GM23338 (cell line): ENCODE results near the gene SLC35F1. TPM values are rescaled to one million over a fixed set of nuclear protein-coding genes. Genes with fewer than 3 reads are reported as not detected.

ENCODE experiments used
- ATAC-seq: fragments of 200-7000 bp; cut with Tn5 transposase; 3 replicates; pipeline ENCODE4 v1.9.1; 2020
- DNase-seq: peaks from one replicate; pipeline ENCODE4 v3.0.0-alpha.2; 2015; ENCODE audit warnings: low spot score
- H2AFZ ChIP-seq: fragments of 200-600 bp; sonication (generic); 2 replicates; pipeline ENCODE4 v1.8.0; 2016; ENCODE audit warnings: antibody characterized with exemption, mild to moderate bottlenecking, moderate library complexity
- H3F3A ChIP-seq: fragments of 200-600 bp; sonication (generic); replicated peaks from 2 replicates; pipeline ENCODE4 v1.8.0; 2017; ENCODE audit warnings: antibody characterized with exemption, mixed run types, low read depth
- H3K27ac ChIP-seq: fragments of 200-600 bp; sonication (generic); 2 replicates; pipeline ENCODE4 v1.6.1; 2016; ENCODE audit warnings: low read depth
- H3K27me3 ChIP-seq: fragments of 200-600 bp; sonication (generic); 2 replicates; pipeline ENCODE4 v1.8.0; 2016; ENCODE audit warnings: mild to moderate bottlenecking, mixed run types, moderate library complexity; ENCODE audit not compliant: insufficient read depth
- H3K36me3 ChIP-seq: fragments of 200-600 bp; sonication (generic); 2 replicates; pipeline ENCODE4 v1.8.0; 2016; ENCODE audit warnings: mild to moderate bottlenecking; ENCODE audit not compliant: insufficient read depth
- H3K4me1 ChIP-seq: fragments of 200-600 bp; sonication (generic); 2 replicates; pipeline ENCODE4 v1.8.0; 2016; ENCODE audit warnings: mild to moderate bottlenecking, moderate library complexity; ENCODE audit not compliant: insufficient read depth
- H3K4me2 ChIP-seq: fragments of 200-600 bp; sonication (generic); 2 replicates; pipeline ENCODE4 v1.7.1; 2017; ENCODE audit warnings: mixed run types
- H3K4me3 ChIP-seq: fragments of 200-600 bp; sonication (generic); 2 replicates; pipeline ENCODE4 v1.6.1; 2016; ENCODE audit warnings: mixed run types
- H3K79me2 ChIP-seq: fragments of 200-600 bp; sonication (generic); replicated peaks from 2 replicates; pipeline ENCODE4 v1.8.0; 2017; ENCODE audit warnings: mild to moderate bottlenecking; ENCODE audit not compliant: insufficient read depth
- H3K9me2 ChIP-seq: fragments of 200-600 bp; sonication (generic); 2 replicates; pipeline ENCODE4 v1.8.0; 2017; ENCODE audit not compliant: insufficient read depth
- H4K20me1 ChIP-seq: fragments of 200-600 bp; sonication (generic); replicated peaks from 2 replicates; pipeline ENCODE4 v1.8.0; 2017; ENCODE audit warnings: mild to moderate bottlenecking; ENCODE audit not compliant: insufficient read depth
- H3K27ac Mint-ChIP-seq: 2 replicates; pipeline ENCODE4 v1.8.0; 2020; ENCODE audit warnings: inconsistent platforms, mild to moderate bottlenecking, moderate library complexity, mixed read lengths
- H3K27me3 Mint-ChIP-seq: 3 replicates; pipeline ENCODE4 v1.8.0; 2022; ENCODE audit warnings: low read depth, mild to moderate bottlenecking, moderate library complexity, mixed read lengths, inconsistent platforms; ENCODE audit not compliant: insufficient read depth, poor library complexity
- H3K36me3 Mint-ChIP-seq: 3 replicates; pipeline ENCODE4 v1.8.0; 2021; ENCODE audit warnings: low read depth, mild to moderate bottlenecking, inconsistent platforms, moderate library complexity, mixed read lengths
- H3K4me1 Mint-ChIP-seq: 3 replicates; pipeline ENCODE4 v1.8.0; 2020; ENCODE audit warnings: mild to moderate bottlenecking, inconsistent platforms, mixed read lengths
- H3K4me3 Mint-ChIP-seq: 3 replicates; pipeline ENCODE4 v1.8.0; 2021; ENCODE audit warnings: moderate library complexity, mild to moderate bottlenecking, inconsistent platforms, mixed read lengths
- H3K9me3 Mint-ChIP-seq: 3 replicates; pipeline ENCODE4 v1.8.0; 2020; ENCODE audit warnings: moderate library complexity, mild to moderate bottlenecking, inconsistent platforms, mixed read lengths
- CREB1 ChIP-seq: fragments of 250-450 bp; sonication (Bioruptor Pico); IDR thresholded peaks from 2 replicates; pipeline ENCODE4 v1.5.0; 2020; ENCODE audit warnings: low read depth, mild to moderate bottlenecking, moderate library complexity
- EZH2 ChIP-seq: fragments of 200-600 bp; sonication (generic); IDR thresholded peaks from one replicate; pipeline ENCODE4 v1.8.0; 2017; ENCODE audit warnings: antibody characterized with exemption, mild to moderate bottlenecking, low read depth; ENCODE audit not compliant: unreplicated experiment
- EZH2phosphoT487 ChIP-seq: fragments of 200-600 bp; sonication (generic); IDR thresholded peaks from one replicate; pipeline ENCODE4 v1.8.1; 2018; ENCODE audit warnings: antibody characterized with exemption; ENCODE audit not compliant: unreplicated experiment
- JUNB ChIP-seq: IDR thresholded peaks from one replicate; pipeline ENCODE4 v1.6.1; 2016; ENCODE audit warnings: antibody characterized with exemption; ENCODE audit not compliant: unreplicated experiment
- NANOG ChIP-seq: IDR thresholded peaks from 2 replicates; pipeline ENCODE4 v1.6.1; 2016; ENCODE audit warnings: antibody characterized with exemption, borderline replicate concordance
- STAT1 ChIP-seq: IDR thresholded peaks from one replicate; pipeline ENCODE4 v1.6.1; 2016; ENCODE audit warnings: antibody characterized with exemption; ENCODE audit not compliant: unreplicated experiment
- ZNF331 ChIP-seq: fragments of 250-450 bp; sonication (Bioruptor Pico); IDR thresholded peaks from 2 replicates; pipeline ENCODE4 v1.5.0; 2020; ENCODE audit warnings: low read depth, mild to moderate bottlenecking, moderate library complexity
- polyA plus RNA-seq: library from polyadenylated mRNA; unstranded; fragments of >200 nt; fragmentation: Nextera tagmentation; extraction: Ambion mirVana; gene quantifications from 2 replicates; pipeline ENCODE4 v1.2.1, GENCODE V29; 2016
- total RNA-seq: library from RNA; depleted of rRNA; stranded (reverse); fragments of >200 nt; shearing (Covaris generic); gene quantifications from 2 replicates; pipeline ENCODE4 v1.2.3, GENCODE V29; 2014
- TF ChIP-seq, protein P1 (sequence below): IDR thresholded peaks from 2 replicates; pipeline ENCODE4 v1.6.1; 2016; ENCODE audit warnings: antibody characterized with exemption
- TF ChIP-seq, protein P2 (sequence below), 2 experiments: fragments of 200-600 bp in 1 of 2; sonication (generic) in 1 of 2; conservative IDR thresholded peaks; 2 replicates each; pipeline versions ENCODE4 v1.5.1 to v1.6.1; 2016 to 2017; ENCODE audit warnings: antibody characterized with exemption in 2 of 2, low read depth in 2 of 2, mild to moderate bottlenecking in 2 of 2, moderate library complexity in 1 of 2
- TF ChIP-seq, protein P3 (sequence below): IDR thresholded peaks from one replicate; pipeline ENCODE4 v1.6.1; 2018; ENCODE audit warnings: antibody characterized with exemption; ENCODE audit not compliant: unreplicated experiment

Gene SLC35F1
- total and polyA plus RNA-seq, 2 experiments from 2014 or later: 3.0 to 10.3 TPM

DNA sequence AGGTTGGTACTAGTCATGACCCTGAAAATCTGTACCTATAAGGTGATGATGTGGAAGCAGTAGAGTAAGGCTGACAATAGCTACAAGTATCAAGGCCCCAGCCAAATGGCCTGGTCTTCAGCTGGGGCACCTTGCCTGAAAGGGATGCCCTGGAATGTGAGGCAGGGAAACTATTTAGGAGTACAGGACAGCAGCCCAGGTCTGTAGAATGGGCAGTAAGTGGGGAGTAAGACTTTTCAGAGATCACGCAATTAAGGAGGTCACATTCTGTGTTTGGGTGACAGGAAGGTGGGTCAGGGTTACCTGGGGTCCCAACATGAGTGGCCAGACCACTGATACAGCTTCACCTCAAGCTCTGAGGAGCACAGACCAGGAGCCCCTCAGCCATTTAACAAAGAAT is 9.4 kb downstream of the SLC35F1 start:
- Histone ChIP-seq H3K27ac (no peak overlapping the region), H3K4me2 (no peak overlapping the region), H3K79me2 (no peaks in the 10 kb centered on the region), H2AFZ (no peak overlapping the region), H3F3A (no peaks in the 10 kb centered on the region), H3K27me3 (peaks cover 43% of the 10 kb centered on the region), H3K4me3 (no peak overlapping the region), H3K4me1 (peaks cover 8% of the 10 kb centered on the region; the same call in 1 of the 2 replicates), H3K36me3 (no peaks in the 10 kb centered on the region), H3K9me2 (no peaks in the 10 kb centered on the region), H4K20me1 (peaks cover 12% of the 10 kb centered on the region)
- DNase-seq (no peak), ATAC-seq (no peak)
- Mint-ChIP-seq H3K4me3 (no peak overlapping the region), H3K27ac (no peak overlapping the region), H3K4me1 (peaks cover 10% of the 10 kb centered on the region; the same call in 2 of the 3 replicates), H3K9me3 (no peaks in the 10 kb centered on the region), H3K36me3 (no peaks in the 10 kb centered on the region), H3K27me3 (peaks cover 3% of the 10 kb centered on the region)
- no peak for TF ChIP-seq CREB1 (CRISPR knock-in tag)
- TF ChIP-seq STAT1: no peak
- TF ChIP-seq, protein P1, sequence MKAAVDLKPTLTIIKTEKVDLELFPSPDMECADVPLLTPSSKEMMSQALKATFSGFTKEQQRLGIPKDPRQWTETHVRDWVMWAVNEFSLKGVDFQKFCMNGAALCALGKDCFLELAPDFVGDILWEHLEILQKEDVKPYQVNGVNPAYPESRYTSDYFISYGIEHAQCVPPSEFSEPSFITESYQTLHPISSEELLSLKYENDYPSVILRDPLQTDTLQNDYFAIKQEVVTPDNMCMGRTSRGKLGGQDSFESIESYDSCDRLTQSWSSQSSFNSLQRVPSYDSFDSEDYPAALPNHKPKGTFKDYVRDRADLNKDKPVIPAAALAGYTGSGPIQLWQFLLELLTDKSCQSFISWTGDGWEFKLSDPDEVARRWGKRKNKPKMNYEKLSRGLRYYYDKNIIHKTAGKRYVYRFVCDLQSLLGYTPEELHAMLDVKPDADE: no peak
- TF ChIP-seq, protein P2, sequence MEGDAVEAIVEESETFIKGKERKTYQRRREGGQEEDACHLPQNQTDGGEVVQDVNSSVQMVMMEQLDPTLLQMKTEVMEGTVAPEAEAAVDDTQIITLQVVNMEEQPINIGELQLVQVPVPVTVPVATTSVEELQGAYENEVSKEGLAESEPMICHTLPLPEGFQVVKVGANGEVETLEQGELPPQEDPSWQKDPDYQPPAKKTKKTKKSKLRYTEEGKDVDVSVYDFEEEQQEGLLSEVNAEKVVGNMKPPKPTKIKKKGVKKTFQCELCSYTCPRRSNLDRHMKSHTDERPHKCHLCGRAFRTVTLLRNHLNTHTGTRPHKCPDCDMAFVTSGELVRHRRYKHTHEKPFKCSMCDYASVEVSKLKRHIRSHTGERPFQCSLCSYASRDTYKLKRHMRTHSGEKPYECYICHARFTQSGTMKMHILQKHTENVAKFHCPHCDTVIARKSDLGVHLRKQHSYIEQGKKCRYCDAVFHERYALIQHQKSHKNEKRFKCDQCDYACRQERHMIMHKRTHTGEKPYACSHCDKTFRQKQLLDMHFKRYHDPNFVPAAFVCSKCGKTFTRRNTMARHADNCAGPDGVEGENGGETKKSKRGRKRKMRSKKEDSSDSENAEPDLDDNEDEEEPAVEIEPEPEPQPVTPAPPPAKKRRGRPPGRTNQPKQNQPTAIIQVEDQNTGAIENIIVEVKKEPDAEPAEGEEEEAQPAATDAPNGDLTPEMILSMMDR (conservative IDR thresholded peaks at IDR 0.05; ENCODE audit: low read depth in 2 of 2): no peak
- TF ChIP-seq, protein P3, sequence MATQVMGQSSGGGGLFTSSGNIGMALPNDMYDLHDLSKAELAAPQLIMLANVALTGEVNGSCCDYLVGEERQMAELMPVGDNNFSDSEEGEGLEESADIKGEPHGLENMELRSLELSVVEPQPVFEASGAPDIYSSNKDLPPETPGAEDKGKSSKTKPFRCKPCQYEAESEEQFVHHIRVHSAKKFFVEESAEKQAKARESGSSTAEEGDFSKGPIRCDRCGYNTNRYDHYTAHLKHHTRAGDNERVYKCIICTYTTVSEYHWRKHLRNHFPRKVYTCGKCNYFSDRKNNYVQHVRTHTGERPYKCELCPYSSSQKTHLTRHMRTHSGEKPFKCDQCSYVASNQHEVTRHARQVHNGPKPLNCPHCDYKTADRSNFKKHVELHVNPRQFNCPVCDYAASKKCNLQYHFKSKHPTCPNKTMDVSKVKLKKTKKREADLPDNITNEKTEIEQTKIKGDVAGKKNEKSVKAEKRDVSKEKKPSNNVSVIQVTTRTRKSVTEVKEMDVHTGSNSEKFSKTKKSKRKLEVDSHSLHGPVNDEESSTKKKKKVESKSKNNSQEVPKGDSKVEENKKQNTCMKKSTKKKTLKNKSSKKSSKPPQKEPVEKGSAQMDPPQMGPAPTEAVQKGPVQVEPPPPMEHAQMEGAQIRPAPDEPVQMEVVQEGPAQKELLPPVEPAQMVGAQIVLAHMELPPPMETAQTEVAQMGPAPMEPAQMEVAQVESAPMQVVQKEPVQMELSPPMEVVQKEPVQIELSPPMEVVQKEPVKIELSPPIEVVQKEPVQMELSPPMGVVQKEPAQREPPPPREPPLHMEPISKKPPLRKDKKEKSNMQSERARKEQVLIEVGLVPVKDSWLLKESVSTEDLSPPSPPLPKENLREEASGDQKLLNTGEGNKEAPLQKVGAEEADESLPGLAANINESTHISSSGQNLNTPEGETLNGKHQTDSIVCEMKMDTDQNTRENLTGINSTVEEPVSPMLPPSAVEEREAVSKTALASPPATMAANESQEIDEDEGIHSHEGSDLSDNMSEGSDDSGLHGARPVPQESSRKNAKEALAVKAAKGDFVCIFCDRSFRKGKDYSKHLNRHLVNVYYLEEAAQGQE: no peak
- TF ChIP-seq EZH2phosphoT487: no peak

DNA sequence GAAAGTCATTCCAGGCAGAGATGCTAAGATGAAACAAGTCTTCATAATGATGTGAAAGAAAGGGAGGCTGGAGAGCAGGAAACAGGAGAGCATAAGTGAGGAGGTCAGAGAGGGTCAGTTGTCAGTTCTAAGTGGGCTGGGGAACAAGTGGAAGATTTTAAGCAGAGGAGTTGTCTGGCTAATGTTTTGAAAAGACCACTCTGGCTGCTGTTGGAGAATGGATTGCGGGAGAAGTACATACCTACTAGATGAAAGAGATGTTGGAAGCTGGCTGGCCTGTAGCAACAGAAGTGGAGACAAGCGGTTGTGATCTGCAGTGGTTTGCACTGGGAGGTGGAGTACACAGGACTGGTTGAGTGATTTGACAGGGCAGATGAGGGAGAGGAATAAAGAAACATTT is 10.1 kb downstream of the SLC35F1 start:
- H3K27me3 ChIP-seq: peaks cover 50% of the 10 kb centered on the region
- Mint-ChIP-seq H3K9me3 (no peaks in the 10 kb centered on the region), H3K4me3 (no peak overlapping the region), H3K4me1 (peaks cover 11% of the 10 kb centered on the region; the same call in 2 of the 3 replicates), H3K36me3 (no peaks in the 10 kb centered on the region), H3K27ac (no peak overlapping the region), H3K27me3 (peaks cover 3% of the 10 kb centered on the region)
- H3K27ac ChIP-seq: no peak overlapping the region
- no peaks in the 10 kb centered on the region for H3K79me2 ChIP-seq
- no peak overlapping the region for H2AFZ ChIP-seq
- no peaks in the 10 kb centered on the region for H3K36me3 ChIP-seq
- H3K4me1 ChIP-seq: peaks cover 8% of the 10 kb centered on the region; the same call in 1 of the 2 replicates
- no peak for ATAC-seq
- no peaks in the 10 kb centered on the region for H3F3A ChIP-seq
- no peak overlapping the region for H3K4me2 ChIP-seq
- no peak overlapping the region for H3K4me3 ChIP-seq
- H4K20me1 ChIP-seq: peaks cover 11% of the 10 kb centered on the region
- no peaks in the 10 kb centered on the region for H3K9me2 ChIP-seq
- no peak for DNase-seq
- TF ChIP-seq JUNB: no peak
- no peak for TF ChIP-seq CREB1 (CRISPR knock-in tag)
- no peak for TF ChIP-seq NANOG
- TF ChIP-seq ZNF331 (CRISPR knock-in tag): no peak
- TF ChIP-seq EZH2phosphoT487: no peak
- no peak for TF ChIP-seq EZH2
- TF ChIP-seq, protein P2 (conservative IDR thresholded peaks at IDR 0.05; ENCODE audit: low read depth in 2 of 2): no peak
- TF ChIP-seq, protein P1: no peak
